ENCODE results near the gene DNAH2.

The DNAH2 gene

DNA sequence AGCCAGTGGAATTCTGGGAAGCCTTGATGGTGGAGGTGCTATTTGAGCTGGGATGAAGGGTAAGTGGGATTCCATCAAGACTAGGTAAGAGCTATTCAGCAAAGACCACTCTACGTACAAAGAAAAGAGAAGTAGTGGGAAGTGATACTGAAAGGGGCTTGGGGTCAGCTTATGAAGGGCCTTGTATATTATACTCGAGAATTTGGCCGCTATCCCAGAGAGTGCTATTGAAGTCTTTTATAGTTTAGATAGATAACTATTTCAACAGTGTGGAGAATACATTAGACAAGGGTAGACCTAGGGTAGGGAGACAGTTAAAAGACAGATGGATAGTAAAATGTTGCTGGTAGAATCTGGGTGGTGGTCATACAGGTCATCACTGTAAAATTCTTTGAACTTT lies 10.3 kb downstream of the DNAH2 start:
- no peak for DNase-seq (ENCODE audit: low read depth)

DNA sequence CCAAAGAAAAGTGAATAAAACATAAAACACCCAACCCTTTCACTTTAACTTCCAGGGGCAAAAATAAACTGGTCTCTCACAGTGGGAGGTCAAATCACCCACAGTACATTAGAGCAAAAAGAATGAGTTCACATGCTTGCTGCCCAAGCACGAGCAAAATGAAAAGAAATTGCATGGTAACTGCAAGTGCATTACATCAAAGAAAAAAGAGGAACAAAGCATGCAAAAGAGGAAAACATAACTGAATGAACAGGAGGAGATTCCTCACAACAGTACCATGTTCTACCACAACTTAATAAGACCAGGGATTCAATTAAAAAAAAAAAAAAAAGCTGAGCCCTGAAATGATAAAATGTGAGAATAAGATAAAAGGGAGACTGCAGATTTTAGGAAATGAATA lies 12.3 kb downstream of the DNAH2 start:
- DNase-seq (ENCODE audit: low read depth), result no peak

DNA sequence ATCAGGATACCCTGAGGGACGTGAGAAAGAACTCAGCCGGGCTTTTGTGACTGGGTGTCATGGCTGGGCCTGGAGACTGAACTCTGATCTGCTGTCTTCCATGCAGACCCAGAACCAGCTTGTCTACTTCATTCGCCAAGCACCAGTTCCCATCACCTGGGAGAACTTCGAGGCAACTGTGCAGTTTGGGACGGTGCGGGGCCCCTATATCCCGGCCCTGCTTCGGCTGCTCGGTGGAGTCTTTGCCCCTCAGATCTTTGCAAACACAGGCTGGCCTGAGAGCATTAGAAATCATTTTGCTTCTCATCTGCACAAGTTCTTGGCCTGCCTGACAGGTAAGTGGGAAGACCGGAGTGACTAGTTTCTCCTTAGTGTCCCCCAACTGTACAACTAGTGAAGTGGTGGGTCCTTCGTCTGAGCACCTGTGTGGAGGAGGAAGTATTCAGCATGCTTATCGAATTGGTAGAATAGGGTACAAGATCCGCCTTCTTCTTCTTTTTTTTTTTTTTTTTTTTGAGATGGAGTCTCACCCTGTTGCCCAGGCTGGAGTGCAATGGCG lies 15.5 kb downstream of the DNAH2 start:
- DNase-seq (ENCODE audit: low read depth), result no peak

DNA sequence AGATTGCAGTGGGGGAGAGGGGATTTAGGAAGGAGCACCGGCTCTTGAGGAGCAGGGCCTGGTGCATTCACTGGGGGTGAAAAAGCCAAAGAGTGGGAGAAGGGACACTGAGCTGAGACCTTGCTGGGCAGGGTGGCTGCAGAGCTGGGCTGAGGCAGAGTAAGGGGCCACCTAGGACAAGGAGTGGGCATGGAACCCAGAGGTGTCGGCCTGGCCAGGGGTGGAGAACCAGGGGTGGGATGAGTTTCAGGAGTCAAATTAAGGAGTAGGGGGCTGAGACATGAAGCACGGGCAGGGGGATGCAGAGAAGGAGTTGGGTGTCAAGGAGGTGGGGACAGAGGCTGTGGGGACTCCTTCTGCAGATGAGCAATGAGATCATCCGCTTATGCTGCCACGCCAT lies 20.1 kb downstream of the DNAH2 start:
- no peak for DNase-seq (ENCODE audit: low read depth)

DNA sequence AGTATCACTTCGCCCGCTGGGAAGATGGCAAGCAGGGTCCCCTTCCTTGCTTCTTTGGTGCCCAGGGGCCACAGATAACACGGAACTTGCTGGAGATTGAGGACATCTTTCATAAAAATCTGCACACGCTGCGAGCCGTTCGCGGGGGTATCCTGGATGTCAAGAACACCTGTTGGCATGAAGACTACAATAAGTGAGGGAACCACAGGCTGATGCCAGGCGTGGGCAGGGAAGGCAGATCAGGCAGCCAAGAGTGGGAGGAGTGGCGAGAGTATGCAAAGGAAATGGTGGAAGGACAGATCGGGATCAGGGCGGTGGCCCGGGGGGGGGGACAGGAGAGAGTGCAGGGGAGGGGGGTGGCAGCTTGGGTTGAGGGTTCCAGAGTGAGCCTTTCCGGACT lies 22.2 kb downstream of the DNAH2 start:
- no peak for DNase-seq (ENCODE audit: low read depth)

DNA sequence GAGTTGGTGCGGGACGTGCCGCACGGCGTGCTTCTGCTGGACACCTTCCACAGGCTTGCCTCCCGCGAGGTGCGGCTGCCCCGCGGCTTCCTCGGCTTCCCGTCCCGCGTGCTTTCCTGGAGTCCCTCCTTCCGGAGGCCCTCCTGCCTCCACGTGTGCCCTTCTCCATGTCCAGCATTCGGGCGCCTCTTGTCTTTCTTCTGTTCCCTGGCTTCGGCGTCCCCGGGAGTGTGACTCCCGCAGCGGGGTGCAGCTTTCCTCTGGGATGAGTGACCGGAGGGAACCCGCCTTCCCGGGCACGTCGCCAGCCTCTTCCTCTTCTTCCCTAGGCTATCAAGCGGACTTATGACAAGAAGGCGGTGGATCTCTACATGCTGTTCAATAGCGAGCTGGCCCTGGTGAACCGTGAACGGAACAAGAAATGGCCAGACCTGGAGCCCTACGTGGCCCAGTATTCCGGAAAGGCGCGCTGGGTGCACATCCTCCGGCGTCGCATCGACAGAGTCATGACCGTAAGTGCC lies 23.0 kb downstream of the DNAH2 start:
- no peak for DNase-seq (ENCODE audit: low read depth)

DNA sequence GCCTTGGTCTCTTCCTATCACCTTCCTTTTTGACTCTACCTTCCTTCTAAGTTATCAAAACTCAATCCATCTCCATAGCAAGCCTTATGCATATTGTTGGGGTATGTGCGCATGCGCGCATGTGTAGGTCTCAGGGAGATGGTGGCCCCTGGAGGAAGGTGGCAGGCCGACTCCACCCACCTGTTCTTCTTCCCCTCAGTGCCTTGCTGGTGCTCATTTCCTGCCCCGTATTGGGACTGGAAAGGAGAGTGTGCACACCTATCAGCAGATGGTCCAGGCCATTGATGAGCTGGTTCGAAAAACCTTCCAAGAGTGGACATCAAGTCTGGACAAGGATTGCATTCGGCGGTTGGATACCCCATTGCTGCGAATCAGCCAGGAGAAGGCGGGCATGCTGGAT lies 25.2 kb downstream of the DNAH2 start:
- no peak for DNase-seq (ENCODE audit: low read depth)

DNA sequence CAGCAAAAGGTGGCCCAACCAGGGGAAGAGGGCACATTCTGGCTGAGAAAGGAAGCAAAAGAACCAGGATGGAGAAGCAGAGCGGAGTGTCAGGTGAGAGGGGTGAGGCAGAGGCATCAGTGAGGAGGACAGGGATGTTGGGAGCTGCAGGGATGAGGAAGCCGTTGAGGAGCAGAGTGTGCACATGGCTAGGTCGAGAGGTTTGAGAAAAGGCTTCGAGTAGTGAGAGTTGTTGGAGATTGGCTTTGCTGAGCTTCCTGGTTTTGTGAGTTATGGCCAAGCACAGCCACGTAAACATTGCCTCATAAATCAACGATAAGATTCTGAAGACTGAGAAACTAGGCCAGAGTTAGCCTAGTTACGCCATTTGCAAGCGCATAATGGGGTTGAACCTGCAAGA lies 26.9 kb downstream of the DNAH2 start:
- no peak for DNase-seq (ENCODE audit: low read depth)

DNA sequence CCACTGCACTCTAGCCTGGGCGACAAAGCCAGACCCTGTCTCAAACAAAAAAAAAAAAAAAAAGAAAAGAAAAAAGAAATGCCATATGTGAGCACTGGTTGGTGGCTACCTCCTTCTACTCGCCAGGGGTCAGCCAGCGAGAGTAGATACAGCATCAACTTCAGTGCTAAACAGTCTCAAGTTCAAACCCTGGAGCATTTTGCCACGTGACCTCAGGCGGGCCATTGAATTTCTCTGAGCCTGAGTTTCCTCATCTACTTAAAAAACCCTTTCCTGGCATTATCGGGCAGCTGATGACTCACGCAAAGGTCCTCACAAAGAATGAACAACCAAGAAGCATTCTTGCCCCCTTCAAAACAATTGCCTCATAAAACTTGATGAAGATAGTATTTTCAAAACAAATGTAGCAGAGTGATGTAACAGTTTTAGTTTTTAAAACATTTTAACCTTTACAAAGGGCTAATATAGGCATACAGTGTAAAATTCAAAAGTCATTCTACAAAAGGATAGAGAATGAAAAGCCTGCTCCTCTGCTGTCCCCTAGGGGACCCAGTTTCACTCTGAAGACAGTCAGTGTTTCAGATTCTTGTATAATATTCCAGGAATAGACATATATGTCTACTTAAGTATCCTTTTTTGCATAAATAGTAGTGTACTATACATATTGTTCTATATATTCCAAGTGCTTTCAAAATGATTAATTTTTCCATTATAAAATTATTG lies 28.4 kb downstream of the DNAH2 start:
- DNase-seq (ENCODE audit: low read depth), result peak; percentile 68

DNA sequence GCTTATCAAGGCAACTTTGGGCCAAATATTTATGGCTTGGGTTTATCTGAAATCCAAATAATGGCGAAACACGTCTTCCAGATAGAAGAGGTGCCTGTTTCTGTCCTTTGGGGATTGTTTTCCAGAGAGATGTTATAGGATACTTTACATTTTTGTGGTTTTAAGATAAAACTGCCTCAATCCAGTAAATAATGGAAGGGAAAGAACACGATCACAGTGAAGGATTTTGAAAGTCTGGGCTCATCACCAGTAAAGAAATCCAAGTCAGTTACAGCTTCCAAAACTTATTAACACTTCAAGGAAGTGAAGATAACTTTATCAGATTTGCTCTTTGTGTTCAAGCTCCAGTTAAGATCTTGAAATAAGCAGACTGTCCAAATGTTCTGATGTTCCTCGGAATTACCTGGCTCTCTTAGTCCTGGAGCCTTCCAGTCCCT lies 30.1 kb downstream of the DNAH2 start:
- DNase-seq (ENCODE audit: low read depth), result no peak

DNA sequence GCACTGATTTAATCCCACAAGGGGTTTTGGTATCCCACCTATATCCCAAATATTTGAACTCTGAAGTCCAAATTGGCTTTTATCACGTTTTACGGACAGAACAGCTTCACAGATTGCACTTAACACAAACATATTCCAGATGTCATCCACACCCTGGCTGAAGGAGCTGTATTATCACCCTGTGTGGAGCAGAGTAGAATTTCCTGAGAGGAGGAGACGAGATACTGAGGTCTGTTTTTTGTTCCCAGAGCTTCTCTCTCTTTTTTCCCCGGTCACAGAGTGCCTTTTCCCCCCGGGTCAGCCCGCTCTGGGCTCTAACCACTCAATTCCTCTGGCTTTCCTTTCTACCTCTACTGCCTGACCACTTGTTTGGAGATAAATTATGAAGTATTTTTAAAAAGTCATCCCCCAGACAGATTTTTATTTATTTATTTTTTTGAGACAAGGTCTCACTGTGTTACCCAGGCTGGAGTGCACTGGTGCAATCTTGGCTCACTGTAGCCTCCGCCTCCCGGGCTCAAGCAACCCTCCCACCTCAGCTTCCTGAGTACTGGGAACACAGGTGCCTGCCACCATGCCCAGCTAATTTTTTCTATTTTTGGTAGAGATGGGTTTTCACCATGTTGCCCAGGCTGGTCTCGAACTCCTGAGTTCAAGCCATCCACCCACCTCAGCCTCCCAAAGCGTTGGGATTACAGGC lies 30.7 kb downstream of the DNAH2 start:
- DNase-seq (ENCODE audit: low read depth), result no peak

DNA sequence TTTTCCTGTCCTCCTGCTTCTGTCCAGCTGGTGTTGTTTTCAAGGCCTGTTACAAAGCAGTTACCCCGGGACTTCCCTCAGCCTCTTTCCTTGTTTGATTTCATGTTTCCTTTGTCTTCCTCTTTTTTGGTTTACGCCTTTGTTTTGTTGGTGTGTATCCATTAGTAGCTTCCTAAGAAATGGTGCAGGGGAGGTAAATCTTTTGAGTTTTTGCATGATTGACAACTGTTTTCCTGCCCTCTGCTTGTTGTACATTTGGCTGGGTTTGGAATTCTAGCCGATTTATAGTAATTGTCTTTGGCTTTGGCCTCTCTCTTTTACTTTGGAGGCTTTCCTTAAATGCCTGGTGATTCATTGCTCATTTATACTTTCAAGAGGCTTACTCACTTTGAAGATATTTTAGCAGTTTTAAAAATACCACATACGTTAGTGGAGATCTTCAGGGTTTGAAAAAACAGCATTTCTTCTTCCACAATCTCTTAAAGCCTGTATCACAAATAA lies 32.8 kb downstream of the DNAH2 start:
- peak; percentile 79 for DNase-seq (ENCODE audit: low read depth)

DNA sequence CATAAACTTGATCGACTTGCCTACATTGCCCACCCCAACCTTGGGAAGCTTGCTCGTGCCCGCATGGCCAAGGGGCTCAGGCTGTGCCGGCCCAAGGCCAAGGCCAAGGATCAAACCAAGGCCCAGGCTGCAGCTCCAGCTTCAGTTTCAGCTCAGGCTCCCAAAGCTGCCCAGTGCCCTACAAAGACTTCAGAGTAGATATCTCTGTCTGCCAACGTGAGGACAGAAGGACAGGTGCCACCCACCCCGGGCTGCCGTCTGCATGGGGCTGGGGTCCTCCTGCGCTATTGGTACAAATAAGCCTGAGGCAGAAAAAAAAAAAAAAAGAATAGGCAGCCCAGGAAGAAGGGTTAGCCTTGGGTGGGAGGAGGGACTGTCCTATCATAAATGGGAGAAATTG lies 37.1 kb downstream of the DNAH2 start:
- no peak for DNase-seq (ENCODE audit: low read depth)

DNA sequence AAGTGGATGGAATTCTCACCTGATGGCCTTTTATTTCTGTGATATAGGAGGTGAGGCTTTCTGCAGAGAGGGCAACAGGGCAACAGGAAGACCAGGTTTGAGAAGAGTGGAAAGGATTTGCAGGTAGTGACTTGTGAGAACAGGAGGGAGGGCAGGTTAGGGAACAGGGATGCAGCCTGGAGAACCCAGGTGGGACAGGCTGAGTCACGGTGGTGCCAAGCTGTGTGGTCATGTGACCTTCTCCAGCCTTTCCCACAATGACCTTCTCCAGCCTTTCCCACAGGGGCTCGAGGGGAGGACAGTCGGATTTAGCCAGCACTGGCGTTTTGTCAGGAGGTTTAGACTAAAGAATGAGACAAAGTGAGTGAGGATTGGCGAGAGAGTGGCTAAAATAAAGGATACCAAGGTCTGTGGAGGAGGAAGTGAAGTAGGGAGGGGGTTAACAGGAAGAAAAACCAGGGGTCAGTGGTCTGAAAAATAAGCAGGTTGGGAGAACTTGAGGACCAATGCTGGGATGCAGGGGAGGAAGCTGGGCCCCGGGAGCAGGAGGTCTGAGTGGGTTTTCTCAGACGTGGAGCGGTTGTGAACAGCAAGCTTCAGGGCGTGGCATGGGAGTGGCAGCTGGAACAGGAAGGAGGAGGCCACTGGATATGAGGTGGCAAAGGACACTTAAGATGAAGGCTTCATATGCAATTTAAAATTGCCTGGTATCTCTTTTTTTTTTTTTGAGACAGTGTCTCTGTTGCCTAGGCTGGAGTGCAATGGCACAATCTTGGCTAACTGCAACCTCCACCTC lies 37.7 kb downstream of the DNAH2 start:
- DNase-seq (ENCODE audit: low read depth), result no peak

DNA sequence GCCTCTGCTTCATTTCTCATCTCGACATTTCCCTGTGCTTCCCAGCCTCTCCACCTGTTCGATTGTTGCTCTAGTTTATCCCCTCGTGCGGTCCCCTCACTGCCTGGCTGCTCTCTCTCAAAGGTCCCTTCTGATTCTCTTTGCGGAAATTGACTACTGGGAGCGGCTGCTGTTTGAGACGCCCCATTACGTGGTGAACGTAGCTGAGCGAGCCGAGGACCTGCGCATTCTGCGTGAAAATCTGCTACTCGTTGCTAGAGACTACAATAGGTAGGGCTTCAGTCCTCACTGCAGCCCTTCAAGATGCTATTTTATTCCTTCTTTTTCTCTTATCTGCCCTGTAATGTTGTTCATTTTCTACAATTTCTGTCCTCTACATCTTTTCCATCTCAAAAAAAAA lies 39.4 kb downstream of the DNAH2 start:
- DNase-seq (ENCODE audit: low read depth), result no peak

DNA sequence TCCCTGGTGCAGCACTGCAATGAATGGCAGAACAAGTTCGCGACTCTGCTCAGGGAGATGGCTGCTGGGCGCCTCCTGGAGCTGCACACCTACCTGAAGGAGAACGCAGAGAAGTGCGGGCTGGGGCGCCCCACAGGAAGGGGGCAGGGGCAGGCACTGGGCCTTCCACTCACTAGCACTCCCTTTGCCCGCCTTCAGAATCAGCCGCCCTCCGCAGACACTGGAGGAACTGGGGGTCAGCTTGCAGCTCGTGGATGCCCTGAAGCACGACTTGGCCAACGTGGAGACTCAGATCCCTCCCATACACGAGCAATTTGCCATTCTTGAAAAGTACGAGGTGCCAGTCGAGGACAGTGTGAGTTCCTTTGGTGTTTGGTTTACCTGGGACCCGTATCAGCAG lies 46.4 kb downstream of the DNAH2 start:
- no peak for DNase-seq (ENCODE audit: low read depth)

DNA sequence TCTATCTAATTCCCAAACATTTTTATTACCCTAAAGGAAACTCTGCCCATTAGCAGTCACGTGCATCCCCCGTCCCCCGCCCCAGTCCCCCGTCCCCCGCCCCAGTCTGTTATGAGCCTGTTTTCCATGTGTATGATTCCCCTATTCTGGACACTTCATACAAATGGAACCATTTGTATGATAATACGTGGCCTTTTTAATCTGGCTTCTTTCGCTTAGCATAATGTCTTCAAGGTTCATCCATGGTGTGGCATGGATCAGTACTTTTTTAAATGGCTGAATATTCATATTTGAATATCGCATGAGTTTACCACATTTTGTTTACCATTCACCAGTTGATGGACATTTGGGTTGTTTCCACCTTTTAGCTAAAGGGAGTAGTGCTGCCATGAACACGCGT lies 49.5 kb downstream of the DNAH2 start:
- no peak for DNase-seq (ENCODE audit: low read depth)

DNA sequence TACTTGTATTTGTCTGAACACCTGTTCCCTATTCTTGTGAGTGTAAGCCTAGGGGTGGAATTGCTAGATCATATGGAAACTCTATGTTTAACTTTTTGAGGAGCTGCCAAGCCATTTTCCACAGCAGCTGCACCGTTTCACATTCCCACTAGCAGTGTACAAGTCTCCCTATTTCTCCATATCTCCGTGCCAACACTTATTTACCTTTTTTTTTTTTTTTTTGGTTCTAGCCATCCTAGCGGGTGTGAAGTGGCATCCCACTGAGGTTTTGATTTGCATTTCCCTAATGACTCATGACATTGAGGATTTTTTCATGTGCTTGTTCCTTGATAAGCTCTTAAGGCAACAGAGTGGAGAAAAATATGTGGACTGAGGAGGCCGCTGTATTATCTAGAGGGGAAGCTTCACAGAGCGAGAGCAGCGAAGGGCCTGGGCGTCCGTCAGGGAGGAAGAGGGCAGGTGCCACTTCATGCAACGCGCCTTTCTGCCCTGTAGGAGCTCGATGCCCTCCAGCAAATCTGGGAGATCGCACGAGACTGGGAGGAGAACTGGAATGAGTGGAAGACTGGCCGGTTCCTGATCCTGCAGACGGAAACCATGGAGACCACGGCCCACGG lies 50.0 kb downstream of the DNAH2 start:
- no peak for DNase-seq (ENCODE audit: low read depth)

DNA sequence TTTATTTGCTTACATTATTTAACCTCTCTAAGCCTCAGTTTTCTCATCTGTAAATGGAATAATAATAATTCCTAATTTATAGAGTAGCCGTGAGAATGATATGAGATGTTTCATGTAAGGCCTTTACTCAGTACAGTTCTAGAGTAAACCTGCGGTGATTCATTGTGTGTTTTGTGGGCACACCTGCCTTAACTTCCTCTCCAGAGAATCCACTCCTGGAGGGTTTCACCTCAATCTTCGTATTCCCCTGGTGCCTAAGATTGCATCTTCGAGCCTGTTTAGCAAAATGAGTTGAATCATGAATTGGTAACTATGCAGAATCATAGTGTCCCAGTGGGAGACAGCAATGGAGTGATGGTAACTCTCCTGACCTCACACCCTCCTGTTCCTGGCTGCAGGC lies 52.3 kb downstream of the DNAH2 start:
- DNase-seq (ENCODE audit: low read depth), result no peak

DNA sequence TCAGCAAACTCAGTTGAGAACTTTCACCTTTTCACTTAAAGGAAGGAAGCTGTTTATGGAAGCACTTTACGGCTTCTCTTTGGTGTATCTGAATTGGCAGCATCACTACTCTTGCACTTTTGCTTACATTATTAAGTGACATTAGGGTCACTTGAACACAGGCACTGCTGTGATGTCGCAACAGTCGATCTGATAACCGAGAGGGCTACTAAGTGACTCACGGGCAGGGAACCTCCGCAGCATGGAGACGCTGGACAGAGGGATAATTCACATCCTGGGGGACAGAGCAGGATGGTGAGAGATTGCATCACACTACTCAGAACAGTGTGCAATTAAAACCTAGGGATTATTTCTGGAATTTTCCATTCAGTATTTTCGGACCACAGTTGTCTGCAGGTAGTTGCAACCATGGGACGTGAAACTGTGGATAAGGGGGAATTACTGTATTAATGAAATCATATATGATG lies 56.5 kb downstream of the DNAH2 start:
- peak; percentile 2 for DNase-seq (ENCODE audit: low read depth)

DNA sequence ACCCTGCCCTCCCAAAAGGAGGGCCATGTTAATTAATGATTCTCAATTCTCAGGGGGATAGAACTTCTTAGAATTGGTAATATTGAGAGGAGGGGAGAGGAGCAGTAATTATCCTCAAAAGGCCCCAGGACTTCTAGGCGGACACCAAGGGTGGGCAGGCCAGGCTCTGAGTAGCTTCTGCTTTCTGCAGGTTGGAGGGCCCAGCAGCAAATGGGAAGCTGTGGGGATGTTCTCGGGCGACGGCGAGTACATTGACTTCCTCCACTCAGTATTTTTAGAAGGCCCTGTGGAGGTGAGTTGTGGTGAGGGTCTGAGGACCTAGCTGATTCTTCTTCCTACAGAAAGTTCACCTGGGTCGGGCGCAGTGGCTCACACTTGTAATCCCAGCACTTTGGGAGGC lies 57.5 kb downstream of the DNAH2 start:
- no peak for DNase-seq (ENCODE audit: low read depth)

DNA sequence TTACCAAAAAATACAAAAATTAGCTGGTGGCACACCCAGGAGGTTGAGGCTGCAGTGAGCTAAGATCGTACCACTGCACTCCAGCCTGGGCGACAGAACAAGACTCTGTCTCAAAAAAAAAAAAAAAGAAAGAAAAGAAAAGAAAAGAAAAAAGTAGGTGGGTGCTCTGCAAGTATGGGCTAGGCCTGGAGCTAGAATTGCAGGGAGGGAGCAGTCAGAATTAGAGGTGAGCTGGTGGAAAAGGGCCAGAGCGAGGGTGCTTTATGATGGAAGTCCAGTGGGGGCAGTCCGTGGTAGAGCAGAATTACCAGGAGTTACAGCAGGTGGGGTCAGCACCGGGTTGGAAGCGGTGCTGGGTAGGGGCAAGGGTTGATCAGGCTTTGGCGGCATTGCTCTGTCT lies 59.5 kb downstream of the DNAH2 start:
- DNase-seq (ENCODE audit: low read depth), result no peak

All from stromal cell of bone marrow (primary cell).